GM12878 (cell line): ENCODE results near the gene GSAP. TPM values are rescaled to one million over a fixed set of nuclear protein-coding genes. Genes with fewer than 3 reads are reported as not detected.
A peak's percentile ranks its signal among the peaks of the same experiment; 100 is the strongest.

ENCODE experiments used
- BMI1 ChIP-seq: fragments of 450-650 bp; IDR thresholded peaks from 2 replicates; pipeline ENCODE4 v1.6.1; 2016; ENCODE audit warnings: mild to moderate bottlenecking, moderate library complexity, borderline replicate concordance
- CBX5 ChIP-seq: sonication (generic); IDR thresholded peaks from 2 replicates; pipeline ENCODE4 v1.6.1; 2016; ENCODE audit warnings: low read depth, moderate library complexity, mild to moderate bottlenecking, inconsistent platforms
- CREM ChIP-seq: IDR thresholded peaks from 2 replicates; pipeline ENCODE4 v1.6.1; 2014; ENCODE audit warnings: antibody characterized with exemption, low read depth
- E2F4 ChIP-seq: IDR thresholded peaks from 2 replicates; pipeline ENCODE4 v1.6.1; 2012; ENCODE audit warnings: low read depth, low read length, improper control_type of control experiment
- EGR1 ChIP-seq, 2 experiments: IDR thresholded peaks; 1 replicate in 1 of 2; 2 replicates in 1 of 2; pipeline ENCODE4 v1.6.1; 2011 to 2012; ENCODE audit warnings: low read depth in 2 of 2, low read length in 2 of 2, borderline replicate concordance in 1 of 2, mild to moderate bottlenecking in 1 of 2, moderate library complexity in 1 of 2
- FOS ChIP-seq: IDR thresholded peaks from 3 replicates; pipeline ENCODE4 v1.6.1; 2011; ENCODE audit warnings: borderline replicate concordance; ENCODE audit not compliant: insufficient read length; ENCODE audit errors: extremely low read depth
- GATAD2B ChIP-seq: fragments of 450-650 bp; conservative IDR thresholded peaks from 2 replicates; pipeline ENCODE4 v1.6.1; 2017; ENCODE audit warnings: low read depth, mild to moderate bottlenecking, moderate library complexity
- HDGF ChIP-seq: fragments of 450-650 bp; IDR thresholded peaks from 2 replicates; pipeline ENCODE4 v1.6.1; 2016; ENCODE audit warnings: antibody characterized with exemption
- IKZF2 ChIP-seq, 2 experiments: fragments of 450-650 bp; IDR thresholded peaks; 2 replicates each; pipeline ENCODE4 v1.6.1; 2017; ENCODE audit warnings: mild to moderate bottlenecking in 2 of 2, moderate library complexity in 2 of 2
- KDM1A ChIP-seq: fragments of 200-600 bp; sonication (generic); IDR thresholded peaks from 2 replicates; pipeline ENCODE4 v1.6.1; 2016; ENCODE audit warnings: borderline replicate concordance
- PKNOX1 ChIP-seq: fragments of 450-650 bp; IDR thresholded peaks from 2 replicates; pipeline ENCODE4 v1.6.1; 2016; ENCODE audit warnings: mild to moderate bottlenecking
- POU2F2 ChIP-seq: IDR thresholded peaks from 3 replicates; pipeline ENCODE4 v1.6.1; 2011; ENCODE audit warnings: low read depth, mild to moderate bottlenecking, low read length, borderline replicate concordance
- RAD51 ChIP-seq: fragments of 450-650 bp; IDR thresholded peaks from 2 replicates; pipeline ENCODE4 v1.6.1; 2016; ENCODE audit warnings: moderate library complexity, mild to moderate bottlenecking, inconsistent platforms
- RBBP5 ChIP-seq: fragments of 200-600 bp; sonication (generic); conservative IDR thresholded peaks from 2 replicates; pipeline ENCODE4 v1.6.1; 2016
- RFX5 ChIP-seq: IDR thresholded peaks from 2 replicates; pipeline ENCODE4 v1.6.1; 2011; ENCODE audit warnings: low read depth, low read length, improper control_type of control experiment
- RUNX3 ChIP-seq: IDR thresholded peaks from 2 replicates; pipeline ENCODE4 v1.6.1; 2012; ENCODE audit warnings: low read length, inconsistent platforms
- SKIL ChIP-seq: fragments of 450-650 bp; IDR thresholded peaks from 2 replicates; pipeline ENCODE4 v1.6.1; 2017; ENCODE audit warnings: mild to moderate bottlenecking, low read depth, inconsistent platforms; ENCODE audit not compliant: poor library complexity, severe bottlenecking
- SMARCA5 ChIP-seq: fragments of 450-650 bp; IDR thresholded peaks from 2 replicates; pipeline ENCODE4 v1.6.1; 2017; ENCODE audit warnings: mild to moderate bottlenecking
- SMC3 ChIP-seq: IDR thresholded peaks from 2 replicates; pipeline ENCODE4 v1.6.1; 2011; ENCODE audit warnings: low read length, improper control_type of control experiment, borderline replicate concordance
- TBL1XR1 ChIP-seq: IDR thresholded peaks from 2 replicates; pipeline ENCODE4 v1.6.1; 2012; ENCODE audit warnings: low read depth, low read length, improper control_type of control experiment
- WRNIP1 ChIP-seq: IDR thresholded peaks from 2 replicates; pipeline ENCODE4 v1.6.1; 2011; ENCODE audit warnings: low read depth, low read length, improper control_type of control experiment, borderline replicate concordance
- ZNF207 ChIP-seq: fragments of 450-650 bp; IDR thresholded peaks from 2 replicates; pipeline ENCODE4 v1.6.1; 2014; ENCODE audit warnings: antibody characterized with exemption, mild to moderate bottlenecking, borderline replicate concordance
- polyA plus RNA-seq, 11 experiments: library from polyadenylated mRNA; depleted of rRNA in 4 of 11; unstranded in 6 of 11; stranded (reverse) in 5 of 11; fragments of >200 nt; fragmentation: Nextera tagmentation in 4 of 11; fragmentation: Illumina TruSeq in 1 of 11; extraction: Ambion mirVana in 4 of 11; extraction: Trizol in 1 of 11; gene quantifications; 1 replicate in 1 of 11; 2 replicates in 10 of 11; pipeline versions ENCODE4 v1.2.1 to v1.2.3, GENCODE V29; 2011 to 2016; ENCODE audit warnings: inconsistent platforms in 2 of 11, missing spikeins in 2 of 11, low read depth in 1 of 11
- total RNA-seq, 4 experiments: library from RNA; depleted of rRNA in 3 of 4; stranded (reverse); fragments of >200 nt in 3 of 4; fragmentation: Illumina TruSeq in 1 of 4; extraction: Trizol in 1 of 4; gene quantifications; 2 replicates each; pipeline versions ENCODE4 v1.2.1 to v1.2.3, GENCODE V29; 2013 to 2021
- TF ChIP-seq, protein P1 (sequence below): fragments of 150-350 bp; IDR thresholded peaks from 2 replicates; pipeline ENCODE4 v1.6.1; 2014; ENCODE audit warnings: mild to moderate bottlenecking, low read depth, low read length
- TF ChIP-seq, protein P2 (sequence below): IDR thresholded peaks from 2 replicates; pipeline ENCODE4 v1.6.1; 2011; ENCODE audit warnings: borderline replicate concordance, low read depth, mild to moderate bottlenecking, moderate library complexity, low read length; ENCODE audit not compliant: insufficient read depth, poor library complexity, severe bottlenecking
- TF ChIP-seq, protein P3 (sequence below): IDR thresholded peaks from 2 replicates; pipeline ENCODE4 v1.6.1; 2012; ENCODE audit warnings: low read depth, low read length, improper control_type of control experiment

GSAP gene
- total and polyA plus RNA-seq, 10 of the 15 experiments (the other 5 are each of a cell fraction or from before 2014, with no cell fraction given) = 6.6 to 38.1 (median 21.8) TPM

DNA sequence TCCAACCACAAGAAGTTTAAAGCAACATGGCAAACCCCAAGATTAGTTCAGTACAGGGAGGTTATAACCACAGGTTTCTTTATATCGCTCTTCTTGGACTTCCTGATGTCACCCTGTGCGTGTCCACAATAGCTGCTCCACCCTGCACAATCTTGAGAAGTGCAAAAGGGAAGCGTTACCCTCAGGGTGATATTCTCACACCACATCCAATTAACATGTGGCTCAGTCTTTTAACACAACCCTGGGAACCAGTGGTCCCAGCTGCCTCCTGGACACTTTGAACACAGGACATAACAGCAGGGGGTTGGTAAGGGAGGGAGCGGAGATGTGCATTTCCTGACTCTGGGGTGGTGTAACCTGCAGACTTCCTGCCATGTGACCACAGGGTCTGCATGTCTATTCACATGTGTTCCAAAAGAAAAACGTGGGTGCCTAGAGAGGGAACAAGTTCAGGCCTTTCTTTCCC, 64.6 kb downstream of the GSAP start (continued):
- no peak for TF ChIP-seq RBBP5
- 0 out of 2 replicates have a peak, but pooled peaks have one; percentile 12 for TF ChIP-seq PKNOX1
- TF ChIP-seq EGR1 (IDR thresholded peaks at IDR 0.05; ENCODE audit: borderline replicate concordance in 1 of 2, low read depth in 2 of 2, low read length in 2 of 2) = no peak
- TF ChIP-seq SKIL = peak; percentile 86
- TF ChIP-seq, protein P1, sequence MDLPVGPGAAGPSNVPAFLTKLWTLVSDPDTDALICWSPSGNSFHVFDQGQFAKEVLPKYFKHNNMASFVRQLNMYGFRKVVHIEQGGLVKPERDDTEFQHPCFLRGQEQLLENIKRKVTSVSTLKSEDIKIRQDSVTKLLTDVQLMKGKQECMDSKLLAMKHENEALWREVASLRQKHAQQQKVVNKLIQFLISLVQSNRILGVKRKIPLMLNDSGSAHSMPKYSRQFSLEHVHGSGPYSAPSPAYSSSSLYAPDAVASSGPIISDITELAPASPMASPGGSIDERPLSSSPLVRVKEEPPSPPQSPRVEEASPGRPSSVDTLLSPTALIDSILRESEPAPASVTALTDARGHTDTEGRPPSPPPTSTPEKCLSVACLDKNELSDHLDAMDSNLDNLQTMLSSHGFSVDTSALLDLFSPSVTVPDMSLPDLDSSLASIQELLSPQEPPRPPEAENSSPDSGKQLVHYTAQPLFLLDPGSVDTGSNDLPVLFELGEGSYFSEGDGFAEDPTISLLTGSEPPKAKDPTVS = no peak
- TF ChIP-seq IKZF2 (IDR thresholded peaks at IDR 0.05) = peak; percentile 95 to 97
- TF ChIP-seq POU2F2 = peak; percentile 83; the same call in 1 of the 3 replicates
- TF ChIP-seq SMARCA5 = no peak; the same call in 1 of the 2 replicates
- TF ChIP-seq ZNF207 = no peak; the same call in 1 of the 2 replicates
- TF ChIP-seq CBX5 = peak; percentile 28; the same call in 1 of the 2 replicates
- TF ChIP-seq HDGF = peak; percentile 80; the same call in 1 of the 2 replicates
- TF ChIP-seq RFX5 = no peak
- TF ChIP-seq RAD51 = peak; percentile 84
- TF ChIP-seq, protein P2, sequence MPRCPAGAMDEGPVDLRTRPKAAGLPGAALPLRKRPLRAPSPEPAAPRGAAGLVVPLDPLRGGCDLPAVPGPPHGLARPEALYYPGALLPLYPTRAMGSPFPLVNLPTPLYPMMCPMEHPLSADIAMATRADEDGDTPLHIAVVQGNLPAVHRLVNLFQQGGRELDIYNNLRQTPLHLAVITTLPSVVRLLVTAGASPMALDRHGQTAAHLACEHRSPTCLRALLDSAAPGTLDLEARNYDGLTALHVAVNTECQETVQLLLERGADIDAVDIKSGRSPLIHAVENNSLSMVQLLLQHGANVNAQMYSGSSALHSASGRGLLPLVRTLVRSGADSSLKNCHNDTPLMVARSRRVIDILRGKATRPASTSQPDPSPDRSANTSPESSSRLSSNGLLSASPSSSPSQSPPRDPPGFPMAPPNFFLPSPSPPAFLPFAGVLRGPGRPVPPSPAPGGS = peak; percentile 80
- peak; percentile 98 for TF ChIP-seq GATAD2B
- no peak for TF ChIP-seq FOS
- TF ChIP-seq E2F4 = no peak
- TF ChIP-seq TBL1XR1 = peak; percentile 79
- no peak for TF ChIP-seq SMC3
- TF ChIP-seq BMI1 = peak; percentile 76; the same call in 1 of the 2 replicates
- no peak for TF ChIP-seq WRNIP1
- TF ChIP-seq, protein P3, sequence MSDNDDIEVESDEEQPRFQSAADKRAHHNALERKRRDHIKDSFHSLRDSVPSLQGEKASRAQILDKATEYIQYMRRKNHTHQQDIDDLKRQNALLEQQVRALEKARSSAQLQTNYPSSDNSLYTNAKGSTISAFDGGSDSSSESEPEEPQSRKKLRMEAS = peak; percentile 67; the same call in 1 of the 2 replicates
- peak; percentile 96 for TF ChIP-seq RUNX3
- no peak for TF ChIP-seq KDM1A
- peak; percentile 58 for TF ChIP-seq CREM
